Measurements from ENCODE around the gene DDX20. TPM values are rescaled to one million over a fixed set of nuclear protein-coding genes. Genes with fewer than 3 reads are reported as not detected.
"Not testable (repeated sequence)": the region's sequence is repeated elsewhere in the genome, so short reads cannot be mapped to it uniquely, and the experiment has no call there.

The DDX20 gene
- polyA plus RNA-seq, 1 donor from 2014 or later: 26.5 TPM

DNA sequence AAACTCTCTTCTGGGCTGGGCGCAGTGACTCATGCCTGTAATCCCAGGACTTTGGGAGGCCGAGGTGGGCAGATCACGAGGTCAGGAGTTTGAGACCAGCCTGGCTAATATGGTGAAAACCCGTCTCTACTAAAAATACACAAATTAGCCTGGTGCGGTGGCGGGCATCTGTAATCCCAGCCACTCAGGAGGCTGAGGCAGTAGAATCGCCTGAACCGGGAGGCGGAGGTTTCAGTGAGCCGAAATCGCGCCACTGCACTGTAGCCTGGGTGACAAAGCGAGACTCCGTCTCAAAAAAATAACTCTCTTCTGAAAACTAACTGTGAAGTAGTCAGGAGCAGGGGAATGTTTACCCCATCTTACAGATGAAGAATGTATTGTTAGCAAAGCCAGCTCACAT lies 13.4 kb upstream of the DDX20 start:
- not testable (repeated sequence) for H3K27ac ChIP-seq (ENCODE audit: low read length); H3K4me3 ChIP-seq (ENCODE audit: low read length); H3K9me2 ChIP-seq (ENCODE audit: insufficient read depth, low read length); H2AFZ ChIP-seq (ENCODE audit: low read depth, low read length); H3K27me3 ChIP-seq (ENCODE audit: insufficient read depth, low read depth, low read length); H4K20me1 ChIP-seq (ENCODE audit: insufficient read depth); H3K4me2 ChIP-seq (ENCODE audit: low read length); H3K9ac ChIP-seq (ENCODE audit: low read length); H3K79me2 ChIP-seq (replicated peaks; ENCODE audit: insufficient read depth, low read length); H3K9me3 ChIP-seq (ENCODE audit: low read length); H3F3A ChIP-seq (ENCODE audit: insufficient read depth, low read length, poor library complexity, severe bottlenecking)
- H3K36me3 ChIP-seq (ENCODE audit: insufficient read depth, low read length): peaks cover 15% of the 10 kb centered on the region

DNA sequence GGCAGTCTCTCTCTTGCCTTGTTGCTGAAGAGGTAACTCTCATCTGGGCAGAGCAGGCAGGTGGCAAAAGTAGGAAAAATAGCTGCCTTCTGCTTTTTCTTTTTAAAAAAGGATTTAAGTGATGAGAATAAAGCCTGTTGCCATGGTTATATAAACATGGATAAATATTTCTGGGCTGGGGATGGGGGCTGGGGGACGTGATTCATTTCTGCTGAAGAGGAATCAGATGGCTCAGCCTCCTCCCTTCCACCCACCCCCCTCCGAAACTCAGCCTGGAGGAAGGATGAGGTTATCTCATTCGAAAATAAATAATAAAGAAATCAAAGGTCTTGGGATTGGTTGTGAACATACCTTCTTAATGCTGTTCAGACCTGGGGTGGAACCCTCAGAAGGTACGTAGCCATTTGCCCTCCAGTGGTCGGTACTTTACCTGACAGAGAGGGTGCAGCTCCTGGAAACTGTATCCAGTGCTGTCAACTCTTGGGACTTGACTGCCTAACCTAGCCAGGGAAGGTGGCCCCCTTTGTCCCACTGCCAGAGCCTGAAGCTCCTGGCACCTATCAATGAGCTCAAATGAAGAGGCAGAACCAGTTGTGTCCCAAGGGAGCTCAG lies 12.7 kb upstream of the DDX20 start:
- H2AFZ ChIP-seq (ENCODE audit: low read depth, low read length): no peak overlapping the region
- H3K4me2 ChIP-seq (ENCODE audit: low read length): no peak overlapping the region
- H4K20me1 ChIP-seq (ENCODE audit: insufficient read depth): no peaks in the 10 kb centered on the region
- H3K9me2 ChIP-seq (ENCODE audit: insufficient read depth, low read length): no peaks in the 10 kb centered on the region
- H3F3A ChIP-seq (ENCODE audit: insufficient read depth, low read length, poor library complexity, severe bottlenecking): no peaks in the 10 kb centered on the region
- peaks cover 3% of the 10 kb centered on the region for H3K27me3 ChIP-seq (ENCODE audit: insufficient read depth, low read depth, low read length)
- TF ChIP-seq MXI1 (conservative IDR thresholded peaks at IDR 0.05; ENCODE audit: poor library complexity, severe bottlenecking) (no peak), TAF1 (IDR thresholded peaks at IDR 0.05; ENCODE audit: low read depth) (no peak), EZH2 (IDR thresholded peaks at IDR 0.05; ENCODE audit: borderline replicate concordance, insufficient read depth, low read length, poor library complexity, severe bottlenecking) (no peak), EP300 (conservative IDR thresholded peaks at IDR 0.05; ENCODE audit: poor library complexity, severe bottlenecking) (no peak), SMC3 (conservative IDR thresholded peaks at IDR 0.05; ENCODE audit: poor library complexity) (no peak), RAD21 (conservative IDR thresholded peaks at IDR 0.05) (no peak), POLR2AphosphoS5 (IDR thresholded peaks at IDR 0.05) (no peak)
- TF ChIP-seq, protein P1, sequence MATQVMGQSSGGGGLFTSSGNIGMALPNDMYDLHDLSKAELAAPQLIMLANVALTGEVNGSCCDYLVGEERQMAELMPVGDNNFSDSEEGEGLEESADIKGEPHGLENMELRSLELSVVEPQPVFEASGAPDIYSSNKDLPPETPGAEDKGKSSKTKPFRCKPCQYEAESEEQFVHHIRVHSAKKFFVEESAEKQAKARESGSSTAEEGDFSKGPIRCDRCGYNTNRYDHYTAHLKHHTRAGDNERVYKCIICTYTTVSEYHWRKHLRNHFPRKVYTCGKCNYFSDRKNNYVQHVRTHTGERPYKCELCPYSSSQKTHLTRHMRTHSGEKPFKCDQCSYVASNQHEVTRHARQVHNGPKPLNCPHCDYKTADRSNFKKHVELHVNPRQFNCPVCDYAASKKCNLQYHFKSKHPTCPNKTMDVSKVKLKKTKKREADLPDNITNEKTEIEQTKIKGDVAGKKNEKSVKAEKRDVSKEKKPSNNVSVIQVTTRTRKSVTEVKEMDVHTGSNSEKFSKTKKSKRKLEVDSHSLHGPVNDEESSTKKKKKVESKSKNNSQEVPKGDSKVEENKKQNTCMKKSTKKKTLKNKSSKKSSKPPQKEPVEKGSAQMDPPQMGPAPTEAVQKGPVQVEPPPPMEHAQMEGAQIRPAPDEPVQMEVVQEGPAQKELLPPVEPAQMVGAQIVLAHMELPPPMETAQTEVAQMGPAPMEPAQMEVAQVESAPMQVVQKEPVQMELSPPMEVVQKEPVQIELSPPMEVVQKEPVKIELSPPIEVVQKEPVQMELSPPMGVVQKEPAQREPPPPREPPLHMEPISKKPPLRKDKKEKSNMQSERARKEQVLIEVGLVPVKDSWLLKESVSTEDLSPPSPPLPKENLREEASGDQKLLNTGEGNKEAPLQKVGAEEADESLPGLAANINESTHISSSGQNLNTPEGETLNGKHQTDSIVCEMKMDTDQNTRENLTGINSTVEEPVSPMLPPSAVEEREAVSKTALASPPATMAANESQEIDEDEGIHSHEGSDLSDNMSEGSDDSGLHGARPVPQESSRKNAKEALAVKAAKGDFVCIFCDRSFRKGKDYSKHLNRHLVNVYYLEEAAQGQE (IDR thresholded peaks at IDR 0.05; ENCODE audit: borderline replicate concordance): no peak
- TF ChIP-seq, protein P2, sequence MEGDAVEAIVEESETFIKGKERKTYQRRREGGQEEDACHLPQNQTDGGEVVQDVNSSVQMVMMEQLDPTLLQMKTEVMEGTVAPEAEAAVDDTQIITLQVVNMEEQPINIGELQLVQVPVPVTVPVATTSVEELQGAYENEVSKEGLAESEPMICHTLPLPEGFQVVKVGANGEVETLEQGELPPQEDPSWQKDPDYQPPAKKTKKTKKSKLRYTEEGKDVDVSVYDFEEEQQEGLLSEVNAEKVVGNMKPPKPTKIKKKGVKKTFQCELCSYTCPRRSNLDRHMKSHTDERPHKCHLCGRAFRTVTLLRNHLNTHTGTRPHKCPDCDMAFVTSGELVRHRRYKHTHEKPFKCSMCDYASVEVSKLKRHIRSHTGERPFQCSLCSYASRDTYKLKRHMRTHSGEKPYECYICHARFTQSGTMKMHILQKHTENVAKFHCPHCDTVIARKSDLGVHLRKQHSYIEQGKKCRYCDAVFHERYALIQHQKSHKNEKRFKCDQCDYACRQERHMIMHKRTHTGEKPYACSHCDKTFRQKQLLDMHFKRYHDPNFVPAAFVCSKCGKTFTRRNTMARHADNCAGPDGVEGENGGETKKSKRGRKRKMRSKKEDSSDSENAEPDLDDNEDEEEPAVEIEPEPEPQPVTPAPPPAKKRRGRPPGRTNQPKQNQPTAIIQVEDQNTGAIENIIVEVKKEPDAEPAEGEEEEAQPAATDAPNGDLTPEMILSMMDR (IDR thresholded peaks at IDR 0.05; ENCODE audit: poor library complexity, severe bottlenecking): no peak
- no peak overlapping the region for H3K4me3 ChIP-seq (ENCODE audit: low read length)
- H3K9me3 ChIP-seq (ENCODE audit: low read length): no peaks in the 10 kb centered on the region
- no peak overlapping the region for H3K9ac ChIP-seq (ENCODE audit: low read length)
- no peak overlapping the region for H3K27ac ChIP-seq (ENCODE audit: low read length)
- H3K36me3 ChIP-seq (ENCODE audit: insufficient read depth, low read length): peaks cover 15% of the 10 kb centered on the region
- H3K79me2 ChIP-seq (replicated peaks; ENCODE audit: insufficient read depth, low read length): no peaks in the 10 kb centered on the region

DNA sequence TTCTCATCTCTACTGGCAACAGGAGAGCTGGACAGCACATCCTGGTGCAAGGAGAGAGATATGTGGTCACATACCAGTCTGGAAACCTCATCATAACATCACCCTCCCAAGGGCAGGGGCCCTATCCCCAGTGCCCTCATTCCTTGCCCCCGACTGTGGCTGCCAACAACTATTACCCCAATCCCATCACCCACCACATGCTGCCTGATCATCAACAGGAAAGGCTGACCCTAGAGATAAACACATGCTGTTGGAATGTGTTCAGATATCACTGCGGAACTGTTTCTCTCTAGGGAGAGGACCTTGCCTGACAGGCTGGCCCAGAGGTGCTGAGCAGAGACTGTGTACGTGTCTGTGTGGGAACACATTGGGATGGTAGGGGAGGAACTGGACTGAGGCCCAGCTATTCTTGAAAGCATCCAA lies 12.0 kb upstream of the DDX20 start:
- Histone ChIP-seq H3K79me2 (replicated peaks; ENCODE audit: insufficient read depth, low read length) (no peaks in the 10 kb centered on the region), H3F3A (ENCODE audit: insufficient read depth, low read length, poor library complexity, severe bottlenecking) (no peaks in the 10 kb centered on the region), H3K27me3 (ENCODE audit: insufficient read depth, low read depth, low read length) (no peaks in the 10 kb centered on the region), H3K36me3 (ENCODE audit: insufficient read depth, low read length) (peaks cover 15% of the 10 kb centered on the region), H3K4me2 (ENCODE audit: low read length) (no peak overlapping the region), H3K9me2 (ENCODE audit: insufficient read depth, low read length) (no peaks in the 10 kb centered on the region), H4K20me1 (ENCODE audit: insufficient read depth) (no peaks in the 10 kb centered on the region), H3K4me3 (ENCODE audit: low read length) (no peak overlapping the region), H3K27ac (ENCODE audit: low read length) (no peak overlapping the region), H3K9me3 (ENCODE audit: low read length) (no peaks in the 10 kb centered on the region), H2AFZ (ENCODE audit: low read depth, low read length) (no peak overlapping the region), H3K9ac (ENCODE audit: low read length) (no peak overlapping the region)
- TF ChIP-seq POLR2AphosphoS5 (IDR thresholded peaks at IDR 0.05) (no peak), TAF1 (IDR thresholded peaks at IDR 0.05; ENCODE audit: low read depth) (no peak), SMC3 (conservative IDR thresholded peaks at IDR 0.05; ENCODE audit: poor library complexity) (no peak), MXI1 (conservative IDR thresholded peaks at IDR 0.05; ENCODE audit: poor library complexity, severe bottlenecking) (no peak), EP300 (conservative IDR thresholded peaks at IDR 0.05; ENCODE audit: poor library complexity, severe bottlenecking) (no peak), RAD21 (conservative IDR thresholded peaks at IDR 0.05) (no peak), EZH2 (IDR thresholded peaks at IDR 0.05; ENCODE audit: borderline replicate concordance, insufficient read depth, low read length, poor library complexity, severe bottlenecking) (no peak)
- TF ChIP-seq, protein P2 (IDR thresholded peaks at IDR 0.05; ENCODE audit: poor library complexity, severe bottlenecking): no peak
- TF ChIP-seq, protein P1 (IDR thresholded peaks at IDR 0.05; ENCODE audit: borderline replicate concordance): no peak

Measured in neural cell (in vitro differentiated cells).